Colonic mucosa (tissue), 4 donors: ENCODE results near the gene TTC31. TPM values are rescaled to one million over a fixed set of nuclear protein-coding genes. Genes with fewer than 3 reads are reported as not detected.
"Not testable (repeated sequence)": the region's sequence is repeated elsewhere in the genome, so short reads cannot be mapped to it uniquely, and the experiment has no call there.

ENCODE experiments used
- DNase-seq: peaks from one replicate; pipeline ENCODE4 v3.0.0-alpha.2; 2020
- H3K27ac ChIP-seq: fragments of 200-600 bp; one replicate; pipeline ENCODE4 v1.8.0; 2021
- H3K27me3 ChIP-seq: fragments of 200-600 bp; one replicate; pipeline ENCODE4 v1.8.0; 2021
- H3K36me3 ChIP-seq: fragments of 200-600 bp; one replicate; pipeline ENCODE4 v1.8.0; 2021
- H3K4me1 ChIP-seq: fragments of 200-600 bp; one replicate; pipeline ENCODE4 v1.8.0; 2021; ENCODE audit warnings: mild to moderate bottlenecking
- H3K4me3 ChIP-seq: fragments of 200-600 bp; one replicate; pipeline ENCODE4 v1.8.0; 2021
- H3K9ac ChIP-seq, 2 donors: one replicate each; pipeline ENCODE4 v1.7.0; 2013; ENCODE audit warnings: control low read depth in 2 of 2, low read depth in 2 of 2, low read length in 2 of 2
- H3K9me3 ChIP-seq: fragments of 200-600 bp; one replicate; pipeline ENCODE4 v1.8.0; 2021
- CTCF ChIP-seq: fragments of 200-600 bp; IDR thresholded peaks from one replicate; pipeline ENCODE4 v1.8.0; 2022; ENCODE audit warnings: antibody characterized with exemption, mild to moderate bottlenecking
- intact Hi-C: fragments of 100-400 bp; cut with DNase I; formaldehyde crosslinking; loops from one replicate; pipeline ENCODE4 v1.14.1; 2022
- total RNA-seq, 2 donors: library from RNA; stranded (reverse); fragmentation: NEBNext Ultra II Directional in 1 of 2; extraction: Animal tissue kit (Norgen Biotek cat#: 25700) in 1 of 2; gene quantifications; one replicate each; pipeline ENCODE4 v1.2.1, GENCODE V29; 2021
- donor health status: healthy.
- donor health status: DM: no; HTN: no; CAD: no.
- donor health status: DM: no; HTN: no; CAD: no.

Gene TTC31
- total RNA-seq, 2 donors from 2014 or later: 23.3 to 25.2 TPM

GRCh38 chr2:74457129-74457548, 25.7 kb upstream of the TTC31 start:
- intact Hi-C loops: no loop called here
- Histone ChIP-seq H3K9ac (peak overlapping the region; percentile 94 to 98), H3K4me1 (peaks cover 15% of the 10 kb centered on the region), H3K9me3 (no peaks in the 10 kb centered on the region), H3K36me3 (no peaks in the 10 kb centered on the region), H3K27me3 (no peaks in the 10 kb centered on the region), H3K27ac (peak overlapping the region; percentile 100), H3K4me3 (peak overlapping the region; percentile 68)
- no peak for TF ChIP-seq CTCF
- DNase-seq: peak; percentile 42

- intact Hi-C loops: no loop called here
- DNase-seq: peak; percentile 83
- peak overlapping the region; percentile 94 to 98 for H3K9ac ChIP-seq
- no peak for TF ChIP-seq CTCF
- H3K9me3 ChIP-seq: no peaks in the 10 kb centered on the region
- H3K36me3 ChIP-seq: no peaks in the 10 kb centered on the region
- peak overlapping the region; percentile 68 for H3K4me3 ChIP-seq
- no peaks in the 10 kb centered on the region for H3K27me3 ChIP-seq
- peaks cover 15% of the 10 kb centered on the region for H3K4me1 ChIP-seq
- peak overlapping the region; percentile 100 for H3K27ac ChIP-seq
Measured at GRCh38 chr2:74457549-74458131, 25.2 kb upstream of the TTC31 start.

GRCh38 chr2:74458132-74458937, 24.5 kb upstream of the TTC31 start, which contains the start of gene WBP1:
TSS of gene WBP1 (plus strand) at chr2:74458438. CDS start at chr2:74458603, 165 bp downstream.
- peak; percentile 100 for DNase-seq
- H3K9me3 ChIP-seq: no peaks in the 10 kb centered on the region
- peak within 1 kb of the TSS; percentile 68 for H3K4me3 ChIP-seq
- no peaks in the 10 kb centered on the region for H3K27me3 ChIP-seq
- TF ChIP-seq CTCF: no peak
- peak within 1 kb of the TSS; percentile 100 for H3K27ac ChIP-seq
- H3K9ac ChIP-seq: peak within 1 kb of the TSS; percentile 94 to 98
- H3K36me3 ChIP-seq: no peaks in the 10 kb centered on the region
- intact Hi-C loops: no loop called here
- peaks cover 15% of the 10 kb centered on the region for H3K4me1 ChIP-seq

GRCh38 chr2:74458938-74459363, 23.9 kb upstream of the TTC31 start:
- Histone ChIP-seq H3K36me3 (no peaks in the 10 kb centered on the region), H3K4me1 (peaks cover 17% of the 10 kb centered on the region), H3K27ac (peak overlapping the region; percentile 100), H3K9ac (peak overlapping the region; percentile 77 to 94), H3K9me3 (no peaks in the 10 kb centered on the region), H3K4me3 (peak overlapping the region; percentile 68), H3K27me3 (no peaks in the 10 kb centered on the region)
- intact Hi-C loops: no loop called here
- no peak for DNase-seq
- no peak for TF ChIP-seq CTCF

- intact Hi-C loops, H3K27ac ChIP-seq, H3K4me3 ChIP-seq: not testable (repeated sequence)
Measured at GRCh38 chr2:74459503-74460118, 23.3 kb upstream of the TTC31 start.

GRCh38 chr2:74460187-74460586, 22.7 kb upstream of the TTC31 start:
- intact Hi-C loops, H3K27ac ChIP-seq, H3K9ac ChIP-seq, H3K9me3 ChIP-seq, H3K4me3 ChIP-seq, H3K36me3 ChIP-seq, DNase-seq, H3K27me3 ChIP-seq: not testable (repeated sequence)
- peaks cover 19% of the 10 kb centered on the region for H3K4me1 ChIP-seq

More at GRCh38 chr2:74459503-74460118, 23.3 kb upstream of the TTC31 start:
- H3K9me3 ChIP-seq, H3K9ac ChIP-seq, H3K27me3 ChIP-seq, DNase-seq, H3K36me3 ChIP-seq: not testable (repeated sequence)
- H3K4me1 ChIP-seq: peaks cover 19% of the 10 kb centered on the region
